ENCODE data around the gene MAN2A1.

DNA sequence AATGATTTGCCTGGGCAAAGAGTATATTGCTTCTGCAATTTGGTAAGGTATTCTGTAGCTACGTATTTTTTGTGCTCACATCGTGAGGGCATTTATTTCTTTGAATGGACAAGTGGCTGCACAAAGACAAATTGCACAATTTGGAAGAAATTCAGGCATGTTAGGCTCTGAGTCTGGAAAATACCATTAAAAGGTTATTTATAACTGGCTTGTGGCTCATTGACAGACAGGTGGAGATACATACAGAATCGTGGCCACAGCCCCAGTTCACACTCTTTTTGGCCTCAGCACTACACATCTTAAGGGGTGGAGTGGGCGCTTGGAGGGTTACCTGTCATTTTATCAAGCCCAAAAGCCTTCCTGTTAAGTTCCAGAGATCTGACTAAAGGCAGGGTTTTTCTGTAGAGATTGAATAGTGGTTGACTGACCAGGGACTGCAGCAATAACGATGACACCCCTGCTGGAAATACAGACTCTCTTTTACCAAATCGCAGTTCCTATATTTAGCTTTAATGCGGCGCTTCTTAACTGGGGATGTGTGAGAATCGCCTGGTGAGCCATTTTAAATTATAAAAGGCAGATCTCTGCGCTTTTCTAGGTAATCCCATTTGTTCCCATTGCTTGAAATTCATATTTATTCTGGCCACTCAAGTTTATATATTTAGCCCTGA lies 14.7 kb downstream of the MAN2A1 start:
- TF ChIP-seq EZH2 (IDR thresholded peaks at IDR 0.05; ENCODE audit: insufficient read depth, poor library complexity, severe bottlenecking): no peak
- TF ChIP-seq EZH2phosphoT487 (IDR thresholded peaks at IDR 0.05; ENCODE audit: insufficient read depth, low read depth): no peak
